ENCODE results near the gene C22orf23. TPM values are rescaled to one million over a fixed set of nuclear protein-coding genes. Genes with fewer than 3 reads are reported as not detected.
A peak's percentile ranks its signal among the peaks of the same experiment; 100 is the strongest.

The C22orf23 gene
- total and polyA plus RNA-seq, 10 donors = 0.04 to 0.16 (median 0.05) TPM; not detected in 7

DNA sequence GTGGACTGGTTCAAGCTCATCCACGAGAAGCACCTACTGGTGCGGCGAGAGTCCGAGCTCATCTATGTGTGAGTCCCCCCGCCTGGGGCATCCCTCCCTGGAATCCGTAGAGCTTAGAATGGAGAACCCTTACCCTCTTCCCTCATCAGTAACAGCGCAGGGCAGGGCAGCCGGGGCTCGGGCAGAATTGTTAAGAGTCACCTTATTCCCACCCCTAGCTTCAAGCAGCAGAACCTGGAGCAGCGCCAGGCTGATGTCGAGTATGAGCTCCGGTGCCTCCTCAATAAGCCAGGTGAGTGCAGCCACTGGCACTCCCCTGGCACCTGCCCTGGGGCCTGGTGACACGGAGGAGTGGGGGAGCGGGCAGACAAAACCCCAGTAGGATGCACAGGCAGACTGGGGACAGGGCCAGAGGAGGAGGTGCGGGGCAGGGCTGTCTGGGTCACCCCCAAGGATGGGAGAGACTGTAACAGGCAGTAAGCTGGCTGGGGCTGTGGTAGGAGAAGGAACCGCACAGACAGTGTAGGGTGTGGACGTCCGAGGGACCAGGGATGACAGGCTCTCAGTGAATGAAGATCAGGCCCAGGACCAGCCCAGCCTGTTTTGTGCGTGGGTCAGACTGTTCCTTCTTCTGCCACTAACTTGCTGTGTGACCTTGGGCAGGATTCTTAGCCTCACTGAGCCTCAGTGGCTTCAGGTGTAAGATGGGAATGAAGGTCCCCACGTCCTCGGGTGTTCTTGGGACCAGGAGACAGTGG is 20.4 kb downstream of the C22orf23 start:
- H3K27me3 ChIP-seq (replicated peaks in 1 of 7) = no peaks in the 10 kb centered on the region
- DNase-seq = no peak
- H3K36me3 ChIP-seq = peaks cover 0 to 74% (median 28%) of the 10 kb centered on the region in 6 donors
- H3K27ac ChIP-seq = peak overlapping the region in 6 of 8 donors; percentile 11 to 57 (median 46)
- WGBS, 5 donors = 85 to 91% (median 87%) methylated on average over 21 of the region's 21 CpGs
- TF ChIP-seq, protein P1, sequence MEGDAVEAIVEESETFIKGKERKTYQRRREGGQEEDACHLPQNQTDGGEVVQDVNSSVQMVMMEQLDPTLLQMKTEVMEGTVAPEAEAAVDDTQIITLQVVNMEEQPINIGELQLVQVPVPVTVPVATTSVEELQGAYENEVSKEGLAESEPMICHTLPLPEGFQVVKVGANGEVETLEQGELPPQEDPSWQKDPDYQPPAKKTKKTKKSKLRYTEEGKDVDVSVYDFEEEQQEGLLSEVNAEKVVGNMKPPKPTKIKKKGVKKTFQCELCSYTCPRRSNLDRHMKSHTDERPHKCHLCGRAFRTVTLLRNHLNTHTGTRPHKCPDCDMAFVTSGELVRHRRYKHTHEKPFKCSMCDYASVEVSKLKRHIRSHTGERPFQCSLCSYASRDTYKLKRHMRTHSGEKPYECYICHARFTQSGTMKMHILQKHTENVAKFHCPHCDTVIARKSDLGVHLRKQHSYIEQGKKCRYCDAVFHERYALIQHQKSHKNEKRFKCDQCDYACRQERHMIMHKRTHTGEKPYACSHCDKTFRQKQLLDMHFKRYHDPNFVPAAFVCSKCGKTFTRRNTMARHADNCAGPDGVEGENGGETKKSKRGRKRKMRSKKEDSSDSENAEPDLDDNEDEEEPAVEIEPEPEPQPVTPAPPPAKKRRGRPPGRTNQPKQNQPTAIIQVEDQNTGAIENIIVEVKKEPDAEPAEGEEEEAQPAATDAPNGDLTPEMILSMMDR (IDR thresholded peaks at IDR 0.05 in 8 of 11, conservative IDR thresholded peaks at IDR 0.05 in 3 of 11) = no peak
- TF ChIP-seq POLR2A (IDR thresholded peaks at IDR 0.05) = no peak
- no peak for TF ChIP-seq POLR2AphosphoS5 (IDR thresholded peaks at IDR 0.05)
- intact Hi-C loops (cut with DNase I; ENCODE audit: low total_unique reads) = no loop called here
- H3K4me1 ChIP-seq = peaks cover 8 to 48% (median 30%) of the 10 kb centered on the region in 6 donors
- no peak overlapping the region for H3K4me3 ChIP-seq
- H3K9me3 ChIP-seq = no peaks in the 10 kb centered on the region

DNA sequence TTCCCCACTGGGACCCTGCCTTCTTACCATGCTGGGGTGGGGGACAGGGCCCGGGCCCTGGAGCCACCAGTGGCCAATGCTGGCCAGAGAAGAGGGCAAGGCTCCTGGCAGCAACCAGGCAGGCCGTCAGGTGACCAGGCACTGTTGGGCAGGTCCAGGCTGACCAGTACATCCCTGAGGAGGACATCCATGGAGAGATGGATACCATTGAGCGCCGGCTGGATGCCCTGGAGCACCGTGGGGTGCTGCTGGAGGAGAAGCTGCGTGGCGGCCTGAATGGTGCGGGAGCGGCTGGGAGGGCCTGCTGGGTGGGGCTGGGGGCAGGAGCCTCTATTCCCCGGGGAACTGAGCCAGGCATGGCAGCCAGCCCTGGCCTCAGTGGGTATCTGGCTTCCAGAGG is 21.0 kb downstream of the C22orf23 start:
- no peak overlapping the region for H3K27ac ChIP-seq
- TF ChIP-seq POLR2A (IDR thresholded peaks at IDR 0.05) (no peak), POLR2AphosphoS5 (IDR thresholded peaks at IDR 0.05) (peak in 1 of 3 donors; percentile 24)
- H3K4me3 ChIP-seq = no peak overlapping the region
- H3K4me1 ChIP-seq = peaks cover 8 to 48% (median 30%) of the 10 kb centered on the region in 6 donors
- no peak for DNase-seq
- intact Hi-C loops (cut with DNase I; ENCODE audit: low total_unique reads) = no loop called here
- H3K9me3 ChIP-seq = no peaks in the 10 kb centered on the region
- peaks cover 0 to 2% (median 0%) of the 10 kb centered on the region in 7 donors for H3K27me3 ChIP-seq (replicated peaks in 1 of 7)
- peaks cover 0 to 74% (median 28%) of the 10 kb centered on the region in 6 donors for H3K36me3 ChIP-seq
- WGBS, 5 donors = 93 to 95% (median 93%) methylated on average over 2 to 10 of the region's 10 CpGs

DNA sequence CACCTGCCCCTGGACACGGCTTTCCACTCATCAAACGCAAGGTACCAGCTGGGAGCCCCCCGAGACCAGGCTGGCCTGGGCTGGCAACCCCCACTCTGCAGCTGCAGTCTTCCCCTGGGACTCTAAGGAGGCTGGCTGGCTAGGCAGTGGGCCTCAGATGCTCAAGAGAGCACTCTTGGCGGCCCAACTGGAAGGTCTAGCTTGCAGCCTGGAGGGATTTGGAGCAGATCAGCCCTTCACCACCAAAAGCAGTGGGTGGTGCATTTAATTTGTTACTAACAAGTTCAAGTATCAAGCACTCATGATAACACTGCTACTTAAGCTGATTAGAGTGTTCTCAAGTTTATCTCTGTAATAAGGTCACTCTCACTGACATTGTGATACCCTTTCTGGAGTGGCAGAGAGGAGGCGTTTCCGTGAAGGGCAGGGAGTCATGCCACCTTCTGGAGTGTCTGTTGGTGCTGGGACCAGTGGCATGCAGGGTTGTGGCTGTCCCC is 21.5 kb downstream of the C22orf23 start:
- H3K4me3 ChIP-seq = no peak overlapping the region
- H3K27me3 ChIP-seq (replicated peaks in 1 of 7) = peaks cover 0 to 3% (median 0%) of the 10 kb centered on the region in 7 donors
- 71 to 82% (median 79%) methylated on average over 5 to 6 of the region's 6 CpGs for WGBS, 5 donors
- H3K9me3 ChIP-seq = no peaks in the 10 kb centered on the region
- H3K4me1 ChIP-seq = peaks cover 8 to 48% (median 30%) of the 10 kb centered on the region in 6 donors
- TF ChIP-seq POLR2AphosphoS5 (IDR thresholded peaks at IDR 0.05) (no peak), POLR2A (IDR thresholded peaks at IDR 0.05) (no peak)
- TF ChIP-seq, protein P1 (IDR thresholded peaks at IDR 0.05 in 8 of 11, conservative IDR thresholded peaks at IDR 0.05 in 3 of 11) = no peak
- no peak for DNase-seq
- intact Hi-C loops (cut with DNase I; ENCODE audit: low total_unique reads) = no loop called here
- no peak overlapping the region for H3K27ac ChIP-seq
- peaks cover 0 to 74% (median 28%) of the 10 kb centered on the region in 6 donors for H3K36me3 ChIP-seq

DNA sequence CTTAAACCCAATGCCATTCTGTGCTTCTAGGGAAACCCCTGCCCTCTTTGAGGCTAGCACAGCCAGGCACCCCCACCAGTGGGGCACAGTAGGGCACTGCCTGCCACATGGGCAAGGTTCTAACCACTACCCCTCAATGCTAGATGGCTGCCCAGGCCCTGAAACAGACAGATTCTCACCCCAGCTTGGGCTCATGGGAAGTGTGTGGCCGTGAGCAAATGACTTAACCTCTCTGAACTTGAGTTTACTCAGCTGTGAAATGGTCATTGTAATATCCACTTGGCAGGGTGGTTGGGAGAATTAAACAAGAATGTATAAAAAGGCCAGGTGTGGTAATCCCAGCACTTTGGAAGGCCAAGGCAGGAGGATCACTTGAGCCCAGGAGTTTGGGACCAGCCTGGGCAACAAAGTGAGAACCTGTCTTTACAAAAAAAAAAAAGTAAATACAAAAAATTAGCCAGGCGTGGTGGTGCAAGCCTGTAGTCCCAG is 22.4 kb downstream of the C22orf23 start:
- no peak overlapping the region for H3K4me3 ChIP-seq
- 82 to 89% (median 84%) methylated on average over 2 of the region's 2 CpGs for WGBS, 5 donors
- no peak for DNase-seq
- no peak overlapping the region for H3K27ac ChIP-seq
- peaks cover 0 to 3% (median 0%) of the 10 kb centered on the region in 7 donors for H3K27me3 ChIP-seq (replicated peaks in 1 of 7)
- no peaks in the 10 kb centered on the region for H3K9me3 ChIP-seq
- peaks cover 0 to 74% (median 38%) of the 10 kb centered on the region in 6 donors for H3K36me3 ChIP-seq
- peaks cover 8 to 48% (median 30%) of the 10 kb centered on the region in 6 donors for H3K4me1 ChIP-seq
- intact Hi-C loops (cut with DNase I; ENCODE audit: low total_unique reads) = no loop called here
- no peak for TF ChIP-seq POLR2AphosphoS5 (IDR thresholded peaks at IDR 0.05)
- TF ChIP-seq, protein P1 (IDR thresholded peaks at IDR 0.05 in 8 of 11, conservative IDR thresholded peaks at IDR 0.05 in 3 of 11) = no peak
- TF ChIP-seq POLR2A (IDR thresholded peaks at IDR 0.05) = no peak

Measured in spleen (tissue), 11 donors.